HG03439 (cell line): Measurements from ENCODE around the gene ANO10.
"Not testable (repeated sequence)": the region's sequence is repeated elsewhere in the genome, so short reads cannot be mapped to it uniquely, and the experiment has no call there.

Experiments used
- ATAC-seq: cut with Tn5 transposase; IDR thresholded peaks from one replicate; pipeline ENCODE4 v1.9.1; 2021; ENCODE audit warnings: mild to moderate bottlenecking, moderate library complexity; ENCODE audit not compliant: unreplicated experiment

The ANO10 gene

GRCh38 chr3:43629257-43629656 is 7.4 kb upstream of the ANO10 start:
- peak; percentile 51 for ATAC-seq

- no peak for ATAC-seq
These were observed 5.5 kb upstream of the ANO10 start for GRCh38 chr3:43627360-43627759.

GRCh38 chr3:43624619-43625305 is 3.0 kb upstream of the ANO10 start:
- ATAC-seq: no peak

- ATAC-seq: no peak
These were observed 768 bp downstream of the ANO10 start for GRCh38 chr3:43620831-43621655.

GRCh38 chr3:43619588-43619987 is 2.2 kb downstream of the ANO10 start:
- ATAC-seq: no peak

GRCh38 chr3:43618142-43618541 is 3.7 kb downstream of the ANO10 start:
- no peak for ATAC-seq

GRCh38 chr3:43616034-43616433 is 5.8 kb downstream of the ANO10 start:
- ATAC-seq: no peak

GRCh38 chr3:43615133-43615532 is 6.7 kb downstream of the ANO10 start:
- no peak for ATAC-seq

- ATAC-seq: no peak
These were observed 7.8 kb downstream of the ANO10 start for GRCh38 chr3:43613976-43614375.

GRCh38 chr3:43612419-43612818 is 9.4 kb downstream of the ANO10 start:
- ATAC-seq: no peak

- no peak for ATAC-seq
These were observed 12.4 kb downstream of the ANO10 start for GRCh38 chr3:43609406-43609805.

- no peak for ATAC-seq
These were observed 13.1 kb downstream of the ANO10 start for GRCh38 chr3:43608751-43609150.

- ATAC-seq: no peak
These were observed 15.5 kb downstream of the ANO10 start for GRCh38 chr3:43606284-43606683.

GRCh38 chr3:43599959-43600358 is 21.9 kb downstream of the ANO10 start:
- not testable (repeated sequence) for ATAC-seq

- no peak for ATAC-seq
These were observed 23.9 kb downstream of the ANO10 start for GRCh38 chr3:43597961-43598360.

- not testable (repeated sequence) for ATAC-seq
These were observed 25.6 kb downstream of the ANO10 start for GRCh38 chr3:43596178-43596577.

- ATAC-seq: not testable (repeated sequence)
These were observed 26.5 kb downstream of the ANO10 start for GRCh38 chr3:43595280-43595679.

- ATAC-seq: not testable (repeated sequence)
These were observed 28.2 kb downstream of the ANO10 start for GRCh38 chr3:43593588-43593987.

- ATAC-seq: not testable (repeated sequence)
These were observed 29.9 kb downstream of the ANO10 start for GRCh38 chr3:43591866-43592265.

- no peak for ATAC-seq
These were observed 34.5 kb downstream of the ANO10 start for GRCh38 chr3:43587303-43587702.

GRCh38 chr3:43584043-43584826 is 37.6 kb downstream of the ANO10 start:
- no peak for ATAC-seq
